ENCODE measurements around the gene HIVEP2. TPM values are rescaled to one million over a fixed set of nuclear protein-coding genes. Genes with fewer than 3 reads are reported as not detected.
A peak's percentile ranks its signal among the peaks of the same experiment; 100 is the strongest.

Gene HIVEP2
- total RNA-seq, 1 experiment from 2014 or later, result 8.3 TPM

- Histone ChIP-seq H3K27ac (no peak overlapping the region), H3K4me1 (replicated peaks) (peaks cover 12% of the 10 kb centered on the region), H3K27me3 (replicated peaks) (no peaks in the 10 kb centered on the region), H3K9me3 (replicated peaks) (no peaks in the 10 kb centered on the region), H3K36me3 (no peaks in the 10 kb centered on the region), H3K4me3 (no peak overlapping the region)
- DNase-seq (ENCODE audit: low read depth in 1 of 2, low spot score in 2 of 2), result no peak
Measured at GRCh38 chr6:142822842-142823241, 122.1 kb downstream of the HIVEP2 start.

- H3K9me3 ChIP-seq (replicated peaks), result no peaks in the 10 kb centered on the region
- DNase-seq (ENCODE audit: low read depth in 1 of 2, low spot score in 2 of 2), result no peak
- H3K27ac ChIP-seq, result no peak overlapping the region
Measured at GRCh38 chr6:142822383-142822782, 122.6 kb downstream of the HIVEP2 start.

GRCh38 chr6:142821860-142822259, 123.1 kb downstream of the HIVEP2 start:
- Histone ChIP-seq H3K27ac (no peak overlapping the region), H3K4me3 (no peak overlapping the region), H3K4me1 (replicated peaks) (peaks cover 12% of the 10 kb centered on the region), H3K9me3 (replicated peaks) (no peaks in the 10 kb centered on the region), H3K27me3 (replicated peaks) (no peaks in the 10 kb centered on the region), H3K36me3 (no peaks in the 10 kb centered on the region)
- DNase-seq (ENCODE audit: low read depth in 1 of 2, low spot score in 2 of 2), result no peak

More at GRCh38 chr6:142822383-142822782, 122.6 kb downstream of the HIVEP2 start:
- peaks cover 12% of the 10 kb centered on the region for H3K4me1 ChIP-seq (replicated peaks)
- H3K36me3 ChIP-seq, result no peaks in the 10 kb centered on the region
- H3K27me3 ChIP-seq (replicated peaks), result no peaks in the 10 kb centered on the region
- no peak overlapping the region for H3K4me3 ChIP-seq

GRCh38 chr6:142821164-142821716, 123.7 kb downstream of the HIVEP2 start:
- no peak for DNase-seq (ENCODE audit: low read depth in 1 of 2, low spot score in 2 of 2)
- Histone ChIP-seq H3K4me3 (no peak overlapping the region), H3K27ac (no peak overlapping the region), H3K27me3 (replicated peaks) (no peaks in the 10 kb centered on the region), H3K36me3 (no peaks in the 10 kb centered on the region), H3K9me3 (replicated peaks) (no peaks in the 10 kb centered on the region), H3K4me1 (replicated peaks) (peaks cover 12% of the 10 kb centered on the region)

- Histone ChIP-seq H3K9me3 (replicated peaks) (no peaks in the 10 kb centered on the region), H3K27me3 (replicated peaks) (no peaks in the 10 kb centered on the region), H3K27ac (peak overlapping the region; percentile 50), H3K4me1 (replicated peaks) (peaks cover 12% of the 10 kb centered on the region), H3K36me3 (no peaks in the 10 kb centered on the region), H3K4me3 (peak overlapping the region; percentile 25)
- DNase-seq (ENCODE audit: low read depth in 1 of 2, low spot score in 2 of 2), result no peak
Measured at GRCh38 chr6:142820338-142821051, 124.5 kb downstream of the HIVEP2 start.

- Histone ChIP-seq H3K36me3 (no peaks in the 10 kb centered on the region), H3K4me1 (replicated peaks) (peaks cover 12% of the 10 kb centered on the region), H3K27me3 (replicated peaks) (no peaks in the 10 kb centered on the region), H3K4me3 (peak overlapping the region; percentile 25), H3K9me3 (replicated peaks) (no peaks in the 10 kb centered on the region), H3K27ac (peak overlapping the region; percentile 50)
- peak in 1 of 2 experiments; percentile 60 for DNase-seq (ENCODE audit: low read depth in 1 of 2, low spot score in 2 of 2)
Measured at GRCh38 chr6:142819603-142820337, 125.2 kb downstream of the HIVEP2 start.

GRCh38 chr6:142816486-142816885, 128.5 kb downstream of the HIVEP2 start:
- DNase-seq (ENCODE audit: low read depth in 1 of 2, low spot score in 2 of 2), result no peak
- no peak overlapping the region for H3K27ac ChIP-seq
- peaks cover 12% of the 10 kb centered on the region for H3K4me1 ChIP-seq (replicated peaks)

GRCh38 chr6:142816031-142816430, 128.9 kb downstream of the HIVEP2 start:
- DNase-seq (ENCODE audit: low read depth in 1 of 2, low spot score in 2 of 2), result no peak
- no peak overlapping the region for H3K4me3 ChIP-seq
- H3K9me3 ChIP-seq (replicated peaks), result no peaks in the 10 kb centered on the region
- no peak overlapping the region for H3K27ac ChIP-seq
- H3K27me3 ChIP-seq (replicated peaks), result no peaks in the 10 kb centered on the region
- no peaks in the 10 kb centered on the region for H3K36me3 ChIP-seq
- H3K4me1 ChIP-seq (replicated peaks), result peaks cover 12% of the 10 kb centered on the region

More at GRCh38 chr6:142816486-142816885, 128.5 kb downstream of the HIVEP2 start:
- no peaks in the 10 kb centered on the region for H3K36me3 ChIP-seq
- no peaks in the 10 kb centered on the region for H3K27me3 ChIP-seq (replicated peaks)
- H3K4me3 ChIP-seq, result no peak overlapping the region
- H3K9me3 ChIP-seq (replicated peaks), result no peaks in the 10 kb centered on the region

- Histone ChIP-seq H3K9me3 (replicated peaks) (no peaks in the 10 kb centered on the region), H3K36me3 (no peaks in the 10 kb centered on the region), H3K27me3 (replicated peaks) (no peaks in the 10 kb centered on the region), H3K4me1 (replicated peaks) (no peaks in the 10 kb centered on the region), H3K27ac (no peak overlapping the region), H3K4me3 (no peak overlapping the region)
- no peak for DNase-seq (ENCODE audit: low read depth in 1 of 2, low spot score in 2 of 2)
Measured at GRCh38 chr6:142811923-142812322, 133.1 kb downstream of the HIVEP2 start.

GRCh38 chr6:142810952-142811514, 133.9 kb downstream of the HIVEP2 start:
- no peaks in the 10 kb centered on the region for H3K27me3 ChIP-seq (replicated peaks)
- no peaks in the 10 kb centered on the region for H3K9me3 ChIP-seq (replicated peaks)
- H3K27ac ChIP-seq, result no peak overlapping the region
- no peaks in the 10 kb centered on the region for H3K4me1 ChIP-seq (replicated peaks)
- no peak overlapping the region for H3K4me3 ChIP-seq
- DNase-seq (ENCODE audit: low read depth in 1 of 2, low spot score in 2 of 2), result no peak
- no peaks in the 10 kb centered on the region for H3K36me3 ChIP-seq

GRCh38 chr6:142809947-142810346, 135.0 kb downstream of the HIVEP2 start:
- no peak for DNase-seq (ENCODE audit: low read depth in 1 of 2, low spot score in 2 of 2)
- Histone ChIP-seq H3K9me3 (replicated peaks) (no peaks in the 10 kb centered on the region), H3K27ac (no peak overlapping the region)

GRCh38 chr6:142808405-142809061, 136.4 kb downstream of the HIVEP2 start:
- H3K4me1 ChIP-seq (replicated peaks), result no peaks in the 10 kb centered on the region
- H3K27me3 ChIP-seq (replicated peaks), result no peaks in the 10 kb centered on the region
- H3K27ac ChIP-seq, result no peak overlapping the region
- no peaks in the 10 kb centered on the region for H3K9me3 ChIP-seq (replicated peaks)
- H3K36me3 ChIP-seq, result no peaks in the 10 kb centered on the region
- DNase-seq (ENCODE audit: low read depth in 1 of 2, low spot score in 2 of 2), result no peak
- H3K4me3 ChIP-seq, result no peak overlapping the region

More at GRCh38 chr6:142809947-142810346, 135.0 kb downstream of the HIVEP2 start:
- H3K4me3 ChIP-seq, result no peak overlapping the region
- H3K4me1 ChIP-seq (replicated peaks), result no peaks in the 10 kb centered on the region
- H3K36me3 ChIP-seq, result no peaks in the 10 kb centered on the region
- H3K27me3 ChIP-seq (replicated peaks), result no peaks in the 10 kb centered on the region

GRCh38 chr6:142805042-142805441, 139.9 kb downstream of the HIVEP2 start:
- Histone ChIP-seq H3K27me3 (replicated peaks) (no peaks in the 10 kb centered on the region), H3K4me3 (no peak overlapping the region), H3K4me1 (replicated peaks) (peaks cover 13% of the 10 kb centered on the region), H3K36me3 (no peaks in the 10 kb centered on the region), H3K27ac (no peak overlapping the region), H3K9me3 (replicated peaks) (no peaks in the 10 kb centered on the region)
- no peak for DNase-seq (ENCODE audit: low read depth in 1 of 2, low spot score in 2 of 2)
